ENCODE measurements around the gene POLR1G.

DNA sequence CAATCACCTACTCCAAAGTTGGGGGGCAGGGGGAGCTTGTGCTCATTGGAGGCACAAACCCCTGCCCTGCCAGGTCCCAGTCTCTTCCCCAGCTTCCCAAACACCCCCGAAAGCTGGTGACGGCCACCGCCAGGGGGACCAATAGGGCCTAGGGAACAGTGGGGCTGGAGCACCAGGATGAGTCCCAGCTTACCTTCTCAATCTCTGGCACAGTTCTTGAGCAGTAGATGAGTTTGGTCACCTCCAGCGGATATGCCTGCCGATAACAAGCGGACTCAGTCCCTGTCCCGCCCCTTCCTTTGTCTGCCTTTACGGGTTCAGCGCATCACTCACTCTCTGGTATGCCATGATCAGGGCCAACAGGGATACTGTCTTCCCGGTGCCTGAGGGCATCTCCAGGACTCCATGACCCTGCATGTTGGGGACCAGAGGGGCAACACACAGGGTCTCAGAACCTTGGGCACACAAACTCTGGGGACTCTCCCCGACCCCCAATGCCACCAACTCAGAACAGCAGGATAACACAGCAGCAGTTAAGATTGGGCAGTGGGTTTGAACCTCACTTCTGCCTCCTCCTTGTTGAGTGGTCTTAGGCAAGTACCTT, 37.6 kb upstream of the POLR1G start:
- TF ChIP-seq, protein P1, sequence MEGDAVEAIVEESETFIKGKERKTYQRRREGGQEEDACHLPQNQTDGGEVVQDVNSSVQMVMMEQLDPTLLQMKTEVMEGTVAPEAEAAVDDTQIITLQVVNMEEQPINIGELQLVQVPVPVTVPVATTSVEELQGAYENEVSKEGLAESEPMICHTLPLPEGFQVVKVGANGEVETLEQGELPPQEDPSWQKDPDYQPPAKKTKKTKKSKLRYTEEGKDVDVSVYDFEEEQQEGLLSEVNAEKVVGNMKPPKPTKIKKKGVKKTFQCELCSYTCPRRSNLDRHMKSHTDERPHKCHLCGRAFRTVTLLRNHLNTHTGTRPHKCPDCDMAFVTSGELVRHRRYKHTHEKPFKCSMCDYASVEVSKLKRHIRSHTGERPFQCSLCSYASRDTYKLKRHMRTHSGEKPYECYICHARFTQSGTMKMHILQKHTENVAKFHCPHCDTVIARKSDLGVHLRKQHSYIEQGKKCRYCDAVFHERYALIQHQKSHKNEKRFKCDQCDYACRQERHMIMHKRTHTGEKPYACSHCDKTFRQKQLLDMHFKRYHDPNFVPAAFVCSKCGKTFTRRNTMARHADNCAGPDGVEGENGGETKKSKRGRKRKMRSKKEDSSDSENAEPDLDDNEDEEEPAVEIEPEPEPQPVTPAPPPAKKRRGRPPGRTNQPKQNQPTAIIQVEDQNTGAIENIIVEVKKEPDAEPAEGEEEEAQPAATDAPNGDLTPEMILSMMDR (IDR thresholded peaks at IDR 0.05): no peak
- TF ChIP-seq POLR2A (IDR thresholded peaks at IDR 0.05): no peak

Data from uterus (tissue), 2 donors.